ENCODE data around the gene NUBP1. TPM values are rescaled to one million over a fixed set of nuclear protein-coding genes. Genes with fewer than 3 reads are reported as not detected.
"Not testable (repeated sequence)": the region's sequence is repeated elsewhere in the genome, so short reads cannot be mapped to it uniquely, and the experiment has no call there.

NUBP1 gene
- total RNA-seq, 6 experiments from 2014 or later, result 18.0 to 29.4 (median 25.1) TPM

DNA sequence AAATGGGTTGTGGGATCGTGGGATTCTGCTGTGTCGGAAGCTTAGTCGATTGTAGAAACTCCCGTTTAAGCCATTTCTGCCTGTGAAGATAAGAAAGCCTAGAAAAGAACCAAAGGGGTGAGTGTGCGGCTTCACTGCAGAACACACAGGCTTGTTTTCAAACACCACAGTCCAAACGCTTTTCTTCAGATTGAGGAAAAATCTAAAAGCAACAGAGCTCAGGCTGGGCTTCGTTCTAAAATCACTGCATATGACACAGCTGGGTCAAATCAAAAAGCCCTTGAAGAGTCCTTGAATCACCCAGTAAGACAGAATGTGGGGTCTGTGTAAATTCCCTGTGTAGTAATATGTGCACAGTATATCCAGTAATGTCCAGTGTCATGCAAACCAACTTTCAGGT, 25.7 kb downstream of the NUBP1 start:
- no peak overlapping the region for H3K4me3 Mint-ChIP-seq
- H3K4me1 Mint-ChIP-seq (ENCODE audit: low read depth), result no peaks in the 10 kb centered on the region
- no peaks in the 10 kb centered on the region for H3K9me3 Mint-ChIP-seq
- no peaks in the 10 kb centered on the region; the same call in 1 of the 2 replicates for H3K27me3 Mint-ChIP-seq (ENCODE audit: insufficient read depth)
- TF ChIP-seq, protein P1, sequence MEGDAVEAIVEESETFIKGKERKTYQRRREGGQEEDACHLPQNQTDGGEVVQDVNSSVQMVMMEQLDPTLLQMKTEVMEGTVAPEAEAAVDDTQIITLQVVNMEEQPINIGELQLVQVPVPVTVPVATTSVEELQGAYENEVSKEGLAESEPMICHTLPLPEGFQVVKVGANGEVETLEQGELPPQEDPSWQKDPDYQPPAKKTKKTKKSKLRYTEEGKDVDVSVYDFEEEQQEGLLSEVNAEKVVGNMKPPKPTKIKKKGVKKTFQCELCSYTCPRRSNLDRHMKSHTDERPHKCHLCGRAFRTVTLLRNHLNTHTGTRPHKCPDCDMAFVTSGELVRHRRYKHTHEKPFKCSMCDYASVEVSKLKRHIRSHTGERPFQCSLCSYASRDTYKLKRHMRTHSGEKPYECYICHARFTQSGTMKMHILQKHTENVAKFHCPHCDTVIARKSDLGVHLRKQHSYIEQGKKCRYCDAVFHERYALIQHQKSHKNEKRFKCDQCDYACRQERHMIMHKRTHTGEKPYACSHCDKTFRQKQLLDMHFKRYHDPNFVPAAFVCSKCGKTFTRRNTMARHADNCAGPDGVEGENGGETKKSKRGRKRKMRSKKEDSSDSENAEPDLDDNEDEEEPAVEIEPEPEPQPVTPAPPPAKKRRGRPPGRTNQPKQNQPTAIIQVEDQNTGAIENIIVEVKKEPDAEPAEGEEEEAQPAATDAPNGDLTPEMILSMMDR (IDR thresholded peaks at IDR 0.05), result no peak
- no peak for DNase-seq
- no peak overlapping the region for H3K27ac Mint-ChIP-seq
- H3K36me3 Mint-ChIP-seq (ENCODE audit: low read depth), result peaks cover under 1% of the 10 kb centered on the region; the same call in 1 of the 2 replicates

DNA sequence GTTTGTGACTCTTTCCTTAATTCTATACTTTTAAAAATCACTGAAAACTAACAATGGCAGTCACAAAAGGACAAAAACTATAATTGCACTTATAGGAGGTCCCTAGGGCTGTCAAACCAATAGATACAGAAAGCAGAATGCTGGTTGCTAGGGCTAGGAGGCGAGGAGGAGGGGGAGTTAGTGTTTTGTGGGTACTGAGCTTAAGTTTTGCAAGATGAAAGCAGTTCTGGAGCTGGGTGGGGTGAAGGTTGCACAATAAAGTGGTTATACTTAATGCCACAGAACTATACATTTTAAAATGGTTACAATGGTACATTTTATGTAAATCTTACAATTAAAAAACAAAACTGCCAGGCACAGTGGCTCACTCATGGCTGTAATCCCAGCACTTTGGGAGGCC, 27.3 kb downstream of the NUBP1 start:
- no peak overlapping the region for H3K27ac Mint-ChIP-seq
- no peak for DNase-seq
- no peaks in the 10 kb centered on the region for H3K9me3 Mint-ChIP-seq
- no peaks in the 10 kb centered on the region for H3K36me3 Mint-ChIP-seq (ENCODE audit: low read depth)
- no peaks in the 10 kb centered on the region; the same call in none of the 2 replicates for H3K27me3 Mint-ChIP-seq (ENCODE audit: insufficient read depth)
- no peaks in the 10 kb centered on the region for H3K4me1 Mint-ChIP-seq (ENCODE audit: low read depth)
- H3K4me3 Mint-ChIP-seq, result no peak overlapping the region
- TF ChIP-seq, protein P1 (IDR thresholded peaks at IDR 0.05), result no peak

DNA sequence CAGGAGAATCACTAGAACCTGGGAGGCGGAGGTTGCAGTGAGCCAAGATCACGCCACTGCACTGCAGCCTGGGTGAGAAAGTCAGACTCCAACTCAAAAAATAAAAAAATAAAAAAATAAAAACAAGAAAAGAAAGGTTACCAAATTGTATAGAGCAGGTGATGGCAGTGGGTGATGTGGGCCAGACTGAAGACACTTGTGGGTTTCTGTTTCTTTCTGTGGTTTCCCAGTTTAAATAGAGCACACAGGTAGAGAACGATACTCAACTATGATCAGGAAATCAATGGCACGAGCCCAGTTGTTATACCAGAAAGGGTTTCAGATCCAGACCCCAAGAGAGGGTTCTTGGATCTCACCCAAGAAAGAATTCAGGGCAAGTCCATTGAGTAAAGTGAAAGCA, 32.6 kb downstream of the NUBP1 start:
- H3K27me3 Mint-ChIP-seq (ENCODE audit: insufficient read depth), result peaks cover 12% of the 10 kb centered on the region

DNA sequence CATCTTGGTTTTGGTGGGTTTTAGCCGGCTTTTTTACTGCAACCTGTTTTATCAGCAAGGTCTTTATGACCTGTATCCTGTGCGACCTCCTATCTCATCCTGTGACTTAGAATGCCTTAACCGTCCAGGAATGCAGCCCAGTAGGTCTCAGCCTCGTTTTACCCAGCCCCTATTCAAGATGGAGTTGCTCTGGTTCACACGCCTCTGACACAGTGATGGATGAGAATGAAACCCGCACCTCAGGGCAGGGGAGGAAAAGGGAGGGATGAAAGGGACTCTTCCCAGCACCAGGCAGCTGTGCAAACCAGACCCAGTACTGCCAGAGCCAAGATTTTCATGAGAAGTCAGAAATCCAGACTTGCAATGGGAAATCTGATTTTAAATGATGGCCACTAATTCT, 33.3 kb downstream of the NUBP1 start:
- not testable (repeated sequence) for H3K4me3 Mint-ChIP-seq; H3K36me3 Mint-ChIP-seq (ENCODE audit: low read depth); H3K9me3 Mint-ChIP-seq; DNase-seq; H3K27ac Mint-ChIP-seq; H3K4me1 Mint-ChIP-seq (ENCODE audit: low read depth)
- H3K27me3 Mint-ChIP-seq (ENCODE audit: insufficient read depth), result peaks cover 12% of the 10 kb centered on the region

More for the DNA sequence above, 32.6 kb downstream of the NUBP1 start:
- Mint-ChIP-seq H3K36me3 (ENCODE audit: low read depth) (no peaks in the 10 kb centered on the region), H3K27ac (no peak overlapping the region), H3K9me3 (no peaks in the 10 kb centered on the region), H3K4me3 (no peak overlapping the region), H3K4me1 (ENCODE audit: low read depth) (no peaks in the 10 kb centered on the region)
- TF ChIP-seq, protein P1 (IDR thresholded peaks at IDR 0.05), result no peak
- DNase-seq, result no peak

DNA sequence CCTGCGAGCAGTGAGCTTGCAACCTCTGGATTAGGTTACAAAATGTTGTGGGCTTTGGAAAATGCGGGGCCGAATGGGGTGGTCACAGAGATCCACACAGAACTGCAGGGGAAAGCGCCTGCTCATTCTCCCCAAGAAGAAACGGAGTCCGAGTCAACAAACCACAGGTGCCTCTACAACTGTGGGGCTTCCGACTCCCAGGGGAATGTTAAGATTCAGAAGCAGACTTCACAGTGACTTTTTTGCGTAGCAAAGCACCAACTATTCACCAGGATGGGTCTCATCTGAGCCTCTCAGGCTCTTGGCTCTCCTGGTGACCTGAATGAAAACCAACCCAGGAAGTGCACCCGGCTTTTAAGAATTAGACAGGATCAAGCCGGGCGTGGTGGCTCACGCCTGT, 33.7 kb downstream of the NUBP1 start:
- no peak for DNase-seq
- no peaks in the 10 kb centered on the region for H3K9me3 Mint-ChIP-seq
- TF ChIP-seq, protein P1 (IDR thresholded peaks at IDR 0.05), result no peak
- no peaks in the 10 kb centered on the region for H3K36me3 Mint-ChIP-seq (ENCODE audit: low read depth)
- H3K4me3 Mint-ChIP-seq, result no peak overlapping the region
- H3K27me3 Mint-ChIP-seq (ENCODE audit: insufficient read depth), result peaks cover 12% of the 10 kb centered on the region
- H3K4me1 Mint-ChIP-seq (ENCODE audit: low read depth), result no peaks in the 10 kb centered on the region
- no peak overlapping the region for H3K27ac Mint-ChIP-seq

DNA sequence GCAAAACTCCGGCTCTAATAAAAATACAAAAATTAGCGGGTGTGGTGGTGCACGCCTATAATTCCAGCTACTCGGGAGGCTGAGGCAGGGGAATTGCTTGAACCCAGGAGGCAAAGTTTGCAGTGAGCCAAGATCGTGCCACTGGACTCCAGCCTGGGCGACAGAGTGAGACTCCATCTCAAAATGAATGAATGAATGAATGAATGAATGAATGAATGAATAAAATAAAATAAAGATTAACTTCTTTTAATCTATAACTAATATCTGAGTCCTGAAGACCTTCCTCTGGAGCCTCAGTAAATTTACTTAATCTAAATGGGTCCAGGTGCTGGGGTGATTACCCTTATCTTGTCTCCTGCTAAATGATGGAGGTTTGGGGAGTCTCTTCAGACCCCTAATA, 36.3 kb downstream of the NUBP1 start:
- DNase-seq; H3K4me3 Mint-ChIP-seq; H3K27ac Mint-ChIP-seq; H3K9me3 Mint-ChIP-seq; H3K4me1 Mint-ChIP-seq (ENCODE audit: low read depth); H3K36me3 Mint-ChIP-seq (ENCODE audit: low read depth): not testable (repeated sequence)
- H3K27me3 Mint-ChIP-seq (ENCODE audit: insufficient read depth), result peaks cover 21% of the 10 kb centered on the region

DNA sequence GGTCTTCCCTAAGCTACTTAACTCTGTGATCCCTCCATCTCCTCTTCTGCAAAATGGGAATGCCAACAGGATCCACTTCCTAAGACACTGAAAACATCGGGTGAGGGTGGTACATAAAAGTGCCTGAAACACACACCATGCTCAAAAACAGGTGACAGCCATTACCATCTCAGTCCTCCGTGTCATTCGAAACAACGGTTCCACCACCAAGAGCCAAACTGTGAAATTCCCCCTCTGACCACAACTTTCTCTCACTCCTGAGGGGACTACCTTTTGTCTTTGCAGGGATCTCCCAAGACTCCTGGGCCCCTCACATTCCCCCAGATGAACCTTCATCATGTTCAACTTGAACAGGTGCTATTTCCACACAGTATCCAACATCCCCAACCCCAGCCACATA, 37.0 kb downstream of the NUBP1 start:
- no peaks in the 10 kb centered on the region for H3K36me3 Mint-ChIP-seq (ENCODE audit: low read depth)
- TF ChIP-seq, protein P1 (IDR thresholded peaks at IDR 0.05), result no peak
- H3K27me3 Mint-ChIP-seq (ENCODE audit: insufficient read depth), result peaks cover 21% of the 10 kb centered on the region
- DNase-seq, result no peak
- no peak overlapping the region for H3K4me3 Mint-ChIP-seq
- H3K9me3 Mint-ChIP-seq, result no peaks in the 10 kb centered on the region
- H3K27ac Mint-ChIP-seq, result no peak overlapping the region
- no peaks in the 10 kb centered on the region for H3K4me1 Mint-ChIP-seq (ENCODE audit: low read depth)

All from HFFc6 (cell line).